NCI-H446 (cell line): ENCODE measurements around the gene MRPL33.

Source experiments
- DNase-seq, 2 experiments: peaks; one replicate each; lab custom pipeline; 2025; lab: John Stamatoyannopoulos, UW

Gene MRPL33

DNA sequence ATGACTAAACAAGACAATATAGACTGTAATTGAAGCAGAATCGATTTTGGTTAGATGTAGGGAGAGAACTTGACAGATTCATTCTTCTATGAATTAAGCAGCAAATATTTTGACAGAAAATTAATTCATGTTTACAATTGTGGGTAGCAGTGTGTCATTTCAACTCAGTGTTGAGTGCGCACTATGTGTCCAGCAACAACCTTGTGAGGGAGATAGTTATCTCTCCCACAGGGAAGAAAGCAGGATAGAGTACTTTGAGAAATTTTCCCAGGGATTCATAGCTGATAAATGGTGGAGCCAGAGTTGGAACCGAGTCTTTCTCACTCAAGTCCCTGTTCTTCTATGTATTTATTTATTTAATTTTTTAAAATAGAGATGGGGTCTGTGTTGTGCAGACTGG is 5.2 kb downstream of the MRPL33 start:
- DNase-seq = no peak

DNA sequence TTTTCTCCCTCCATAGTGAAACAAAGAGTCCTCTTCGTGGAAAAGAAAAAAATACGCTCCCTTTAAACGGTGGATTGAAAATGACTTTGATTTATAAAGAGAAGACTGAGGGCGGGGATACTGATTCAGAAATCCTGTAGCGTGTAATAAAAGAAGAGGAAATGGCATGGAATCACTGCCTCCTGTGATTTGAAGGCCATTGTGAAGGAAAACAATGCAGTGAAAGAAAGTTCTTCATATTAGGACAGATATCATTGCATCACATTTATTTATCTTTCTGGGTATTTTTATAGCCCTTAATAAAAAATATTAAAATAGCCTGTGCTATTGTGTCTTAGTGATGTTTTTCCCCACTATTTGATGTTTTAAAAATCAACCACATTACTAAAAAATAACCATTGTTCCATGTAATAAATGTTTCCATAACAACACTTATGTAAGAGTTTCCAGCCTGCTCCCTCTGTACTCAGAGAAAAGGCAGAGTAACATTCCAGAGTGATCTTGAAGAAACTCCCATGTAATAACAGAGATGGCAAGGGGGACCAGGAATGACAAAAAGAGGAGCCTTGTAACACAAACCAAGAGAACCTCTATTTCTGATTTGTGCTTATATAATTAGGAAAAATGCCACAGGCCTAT is 8.0 kb downstream of the MRPL33 start:
- no peak for DNase-seq

DNA sequence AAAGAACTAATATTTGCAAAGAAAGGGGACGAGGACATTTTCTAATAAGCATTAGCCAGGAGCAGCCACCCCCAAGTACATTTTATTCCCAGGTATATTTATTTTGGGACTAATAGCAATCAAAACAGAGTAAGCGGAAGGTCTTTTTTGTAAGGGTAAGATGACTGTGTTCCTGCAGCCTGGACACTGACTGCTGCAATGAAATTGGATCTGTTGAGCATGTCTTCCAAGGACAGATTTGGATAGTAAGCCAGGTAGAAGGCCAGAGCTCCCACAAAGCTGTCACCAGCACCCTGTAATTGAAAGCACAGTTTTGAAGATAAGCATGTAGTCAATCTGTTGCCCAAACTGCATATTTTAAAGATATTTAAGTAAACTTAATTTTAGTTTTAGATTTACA is 10.0 kb downstream of the MRPL33 start:
- DNase-seq = no peak

DNA sequence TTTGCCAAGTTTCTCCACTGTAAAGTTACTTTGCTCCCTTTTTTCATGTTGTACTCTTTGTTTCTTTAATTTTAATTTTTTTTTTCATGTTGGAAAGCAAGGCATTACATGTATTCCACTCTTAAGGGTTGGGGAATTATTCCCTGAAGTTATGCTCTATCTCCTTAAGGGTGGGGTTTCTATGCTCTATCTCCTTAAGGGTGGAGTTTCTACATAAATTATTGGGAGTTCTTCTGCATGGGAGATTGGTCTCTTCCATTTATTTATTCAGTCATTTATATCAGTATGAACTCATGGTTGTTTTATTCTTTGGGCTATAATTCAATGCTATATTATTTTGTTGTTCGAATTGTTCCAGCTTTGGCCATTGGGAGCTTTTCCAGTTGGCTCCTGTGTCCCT is 11.2 kb downstream of the MRPL33 start:
- DNase-seq = no peak

DNA sequence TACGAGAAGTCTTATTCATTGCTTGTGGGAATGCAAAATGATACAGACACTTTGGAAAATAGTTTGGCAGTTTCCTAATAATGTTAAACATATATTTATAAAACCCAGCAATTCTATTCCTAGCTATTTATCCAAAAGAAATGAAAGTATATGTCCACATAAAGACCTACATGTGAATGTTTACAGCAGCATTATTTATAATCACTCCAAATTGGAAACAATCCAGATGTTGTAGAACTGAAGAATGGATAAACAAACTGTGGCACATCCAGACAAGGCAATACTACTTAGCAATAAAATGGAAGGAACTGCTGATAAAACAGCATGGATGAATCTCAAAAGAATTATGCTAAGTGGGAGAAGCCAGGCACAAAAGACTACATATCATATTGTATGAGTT is 19.3 kb downstream of the MRPL33 start:
- no peak for DNase-seq

DNA sequence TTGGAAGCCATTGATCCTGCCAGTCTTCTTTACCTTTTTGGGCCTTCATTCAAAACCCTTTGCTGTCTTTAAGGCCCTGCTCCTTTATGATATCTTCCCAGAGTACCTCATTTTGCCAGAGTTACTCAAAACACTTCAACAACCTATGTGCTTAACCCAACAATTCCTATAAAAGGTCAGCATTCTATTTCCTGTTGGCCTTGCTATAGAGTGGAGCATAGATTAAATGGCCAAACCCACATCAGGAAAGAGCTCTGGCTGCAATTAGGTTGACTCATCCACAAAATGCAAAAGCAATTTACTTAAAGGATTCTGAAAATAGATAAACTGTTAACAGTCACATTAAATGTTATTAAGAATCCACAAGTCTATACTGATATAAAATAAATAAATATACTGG is 21.2 kb downstream of the MRPL33 start:
- no peak for DNase-seq

DNA sequence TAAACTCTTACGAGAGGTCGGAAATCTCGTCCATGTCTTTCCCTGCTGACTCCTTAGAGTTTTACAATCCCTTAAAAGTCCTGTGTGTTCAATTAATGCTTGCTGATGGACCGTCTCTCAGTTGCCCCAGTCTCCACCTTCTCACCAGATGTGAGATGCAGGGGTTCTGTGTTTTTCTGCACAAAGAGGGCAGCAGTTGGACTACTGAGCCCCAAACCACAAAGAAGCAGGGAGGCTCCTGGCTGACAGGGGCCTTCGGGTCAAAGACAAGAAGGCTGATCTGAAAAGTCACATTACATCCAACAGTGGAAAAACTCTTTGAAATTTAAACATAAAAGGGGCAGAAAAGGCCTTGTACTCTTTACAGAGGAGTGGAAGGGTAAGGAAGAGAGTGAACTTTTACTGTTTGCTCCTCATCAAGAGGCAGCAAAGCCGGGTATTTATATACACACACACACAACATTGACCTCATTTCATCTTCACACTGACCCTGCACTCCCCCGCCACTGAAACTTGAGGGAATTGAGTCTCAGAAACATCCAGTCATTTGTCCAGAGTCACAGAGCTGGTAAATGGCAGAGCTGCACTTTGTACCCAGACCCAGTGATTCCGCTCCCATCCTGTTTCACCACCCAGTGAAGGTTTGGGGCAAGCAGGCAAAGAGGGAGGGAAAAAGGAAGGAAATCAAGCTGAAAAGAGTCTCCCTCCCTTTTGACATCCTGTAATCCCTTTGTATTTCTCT is 23.7 kb downstream of the MRPL33 start:
- no peak for DNase-seq

DNA sequence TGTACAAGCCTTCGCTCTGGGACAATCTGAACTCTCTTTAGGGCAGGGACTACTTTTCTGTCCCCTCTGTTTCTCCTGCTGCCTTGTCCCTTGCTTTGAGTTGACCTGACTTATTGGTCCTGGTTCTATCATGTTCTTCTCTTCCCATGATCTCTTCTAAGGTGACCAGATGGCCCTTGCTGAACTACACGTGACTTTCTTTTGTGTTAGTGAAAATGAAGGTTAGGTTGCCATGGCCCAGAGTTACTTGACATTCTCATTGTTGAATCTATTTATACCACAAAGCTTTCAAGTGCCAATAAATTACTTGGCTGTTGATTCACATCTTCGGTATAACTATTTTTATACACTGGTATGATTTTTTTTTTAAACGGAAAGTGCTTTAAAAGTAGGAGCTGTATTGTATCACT is 24.4 kb downstream of the MRPL33 start:
- no peak for DNase-seq

DNA sequence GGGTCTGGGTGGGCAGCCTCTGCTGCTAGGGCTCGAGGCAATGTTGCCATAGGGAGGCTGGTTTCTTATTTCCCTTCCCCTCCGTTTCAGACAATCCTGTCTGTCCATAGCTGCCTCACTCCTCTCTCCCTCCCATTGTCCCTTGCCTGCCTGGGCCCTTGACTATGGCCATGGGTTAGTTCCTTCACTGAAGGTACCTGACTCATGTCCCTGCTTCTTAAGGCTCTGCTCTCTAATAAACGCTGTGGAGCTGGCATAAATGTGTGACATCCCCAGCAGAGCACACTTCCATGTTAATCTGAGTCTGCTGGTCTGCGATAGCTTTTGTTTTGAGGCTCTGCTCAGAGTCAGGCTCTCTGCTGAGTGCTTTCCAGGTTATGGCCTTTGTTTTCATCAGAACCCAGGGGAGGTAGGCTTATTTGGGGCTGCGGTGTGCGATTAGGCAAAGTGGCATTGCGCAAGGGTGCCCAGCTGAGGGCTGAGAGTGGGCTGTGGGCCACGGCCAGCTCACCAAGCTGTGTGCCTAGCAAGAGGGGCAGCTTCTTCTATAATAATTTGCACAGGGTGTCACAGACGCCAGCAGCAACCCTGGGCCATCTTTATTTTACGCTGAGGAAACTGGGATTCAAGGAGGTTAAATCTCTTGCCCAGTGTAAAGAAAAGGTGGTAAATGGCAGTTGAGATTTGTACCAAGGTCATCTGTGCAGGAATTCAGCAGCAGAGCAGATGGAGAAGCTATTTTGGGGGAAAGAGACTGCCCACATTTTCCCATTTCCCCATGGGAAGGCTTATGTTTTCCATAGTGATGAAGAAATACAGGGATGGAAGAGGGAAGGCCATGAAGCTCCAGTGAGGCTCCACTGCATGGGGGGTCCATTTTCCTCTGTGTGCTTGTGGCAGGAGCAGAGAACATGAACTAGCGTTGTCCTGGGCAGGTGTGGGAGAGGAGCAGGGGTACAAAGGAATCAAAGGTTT is 25.6 kb downstream of the MRPL33 start:
- no peak for DNase-seq

DNA sequence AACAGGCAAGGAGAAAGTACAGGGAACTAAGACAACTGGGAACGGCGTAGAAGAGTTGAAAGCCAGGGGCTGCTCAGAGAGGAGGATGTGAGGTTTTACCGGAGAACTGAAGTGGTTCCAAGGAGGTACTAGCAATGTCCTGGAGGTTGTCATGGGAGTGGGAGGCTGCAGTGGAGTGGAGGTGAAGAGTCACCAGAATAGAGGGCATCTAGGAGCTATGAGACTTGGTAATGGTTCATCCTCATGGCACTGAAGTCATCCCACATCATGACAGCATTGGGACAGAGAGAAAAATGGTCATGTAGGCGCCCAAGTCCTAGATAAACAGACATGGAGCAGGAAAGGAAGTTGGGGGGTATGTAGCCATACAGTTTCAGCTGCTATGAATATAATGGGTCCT is 26.3 kb downstream of the MRPL33 start:
- no peak for DNase-seq

DNA sequence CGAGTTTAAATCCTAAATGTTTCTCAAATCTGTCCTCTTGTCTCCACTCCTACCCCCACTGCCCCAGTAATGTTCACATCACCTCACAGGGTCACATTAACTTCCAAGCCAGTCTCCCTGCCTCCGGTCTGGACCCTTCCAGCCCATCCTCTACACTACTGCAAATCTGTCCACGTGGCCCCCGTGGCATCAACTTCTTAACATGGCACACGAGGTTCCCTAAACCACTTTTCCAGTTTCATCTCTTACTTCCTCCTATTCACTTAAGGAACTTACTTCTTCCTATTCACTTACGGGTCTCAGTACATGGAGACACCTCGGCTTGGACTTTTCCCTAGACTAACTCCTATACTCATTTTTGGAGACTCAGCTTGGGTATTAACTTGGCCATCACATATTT is 27.0 kb downstream of the MRPL33 start:
- DNase-seq = no peak

DNA sequence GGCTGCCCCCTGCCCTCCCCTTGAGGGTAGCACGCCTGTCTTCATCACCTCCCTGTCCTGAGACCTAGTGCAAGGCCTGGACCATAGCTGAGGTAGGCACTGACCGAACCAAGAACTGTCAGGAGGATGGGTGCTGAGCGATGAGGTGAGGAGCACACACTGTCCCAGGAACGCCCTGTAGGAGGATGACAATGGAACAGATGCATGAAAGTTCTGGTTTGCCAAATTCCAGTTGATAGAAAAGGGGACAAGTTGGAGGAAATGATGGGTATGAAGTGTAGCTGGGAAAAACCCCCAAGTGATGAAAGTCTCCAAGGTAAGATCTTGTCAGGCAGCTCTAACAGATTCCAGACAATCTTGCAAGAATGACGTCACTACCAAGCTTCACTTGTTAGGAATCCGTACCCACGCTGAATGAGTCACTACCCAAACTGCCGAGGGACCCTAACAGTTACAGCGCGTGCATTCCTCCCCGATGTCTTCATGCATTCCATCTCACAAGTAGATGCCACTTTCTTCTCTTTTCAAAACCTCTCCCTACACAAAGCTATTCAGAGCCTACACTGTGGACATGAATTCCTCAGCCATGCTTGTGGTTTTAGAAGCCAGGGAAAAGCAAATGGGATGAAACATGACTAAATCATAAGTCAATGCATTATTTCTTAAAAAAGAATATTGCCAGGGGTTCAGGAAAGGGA is 27.6 kb downstream of the MRPL33 start:
- no peak for DNase-seq

DNA sequence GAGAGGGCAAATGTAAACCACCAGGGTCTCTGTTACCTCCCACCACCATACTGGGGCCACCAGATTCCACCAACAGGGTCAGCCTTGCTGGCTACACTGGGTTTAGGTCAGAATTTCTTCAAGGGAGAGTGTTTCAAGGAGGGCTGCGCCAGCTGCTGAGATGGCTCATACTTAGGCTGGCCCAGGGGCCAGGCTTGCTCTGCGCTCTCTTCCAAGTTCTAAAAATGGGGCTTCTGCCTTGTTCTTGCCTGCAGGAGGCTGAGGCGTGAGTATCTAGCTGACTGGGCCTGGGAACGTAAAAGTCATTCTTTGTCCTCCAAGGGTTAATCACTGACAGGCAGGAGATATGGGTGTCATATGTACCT is 28.1 kb downstream of the MRPL33 start:
- DNase-seq = no peak

DNA sequence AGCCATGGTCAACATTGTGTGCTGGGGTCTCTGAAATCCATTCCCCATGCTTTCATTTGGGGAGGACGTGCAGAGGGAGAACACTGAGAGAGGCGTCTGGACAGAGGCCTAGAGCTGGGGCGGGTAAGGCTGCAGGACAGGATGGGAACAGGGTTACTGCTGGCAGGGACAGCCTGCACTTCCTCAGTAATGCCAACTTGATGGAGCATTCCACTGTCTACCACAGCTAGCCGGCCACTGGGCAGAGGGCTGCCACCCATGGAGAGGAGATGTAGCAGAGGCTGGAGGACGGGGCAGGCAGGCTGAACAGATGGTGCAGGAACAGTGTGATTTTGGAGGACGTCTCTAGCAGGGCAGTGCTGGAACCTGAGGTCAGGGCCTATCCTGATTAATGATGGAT is 29.3 kb downstream of the MRPL33 start:
- no peak for DNase-seq

DNA sequence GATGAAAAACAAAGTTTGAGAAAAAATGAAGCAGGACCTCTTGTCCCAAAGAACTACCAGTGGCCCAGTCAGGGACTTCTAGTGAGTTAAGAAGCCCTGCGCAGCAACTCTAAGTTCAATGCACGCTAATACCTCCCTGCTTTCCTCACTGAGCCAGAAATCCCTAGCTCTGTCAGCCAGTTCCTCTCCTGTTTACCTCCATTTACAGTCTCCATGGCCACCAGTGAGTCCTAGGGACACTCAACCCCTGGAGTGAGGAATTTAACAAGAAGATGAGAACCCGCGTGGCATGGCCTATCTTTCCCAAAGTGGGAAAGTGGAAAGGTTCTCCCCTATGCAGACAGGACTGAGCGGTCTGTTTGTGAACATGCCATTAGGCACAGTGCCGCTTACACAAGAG is 31.0 kb downstream of the MRPL33 start:
- no peak for DNase-seq

DNA sequence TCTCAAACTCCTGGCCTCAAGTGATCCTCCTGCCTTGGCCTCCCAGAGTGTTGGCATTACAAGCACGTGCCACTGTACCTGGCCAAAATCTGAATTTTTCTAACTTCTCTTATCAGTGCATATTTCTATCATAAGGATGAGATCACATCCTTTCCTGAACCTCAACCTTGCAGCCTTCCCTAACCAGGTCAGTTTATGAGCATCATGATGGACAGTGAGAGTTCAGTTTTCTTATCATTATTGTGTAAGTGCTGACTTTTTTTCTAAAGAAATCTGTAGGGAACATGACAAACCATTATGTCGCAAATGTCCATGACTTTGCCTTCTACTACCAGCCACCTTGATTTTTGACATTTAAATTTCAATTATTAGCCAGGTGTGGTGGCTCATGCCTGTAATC is 31.5 kb downstream of the MRPL33 start:
- no peak for DNase-seq

DNA sequence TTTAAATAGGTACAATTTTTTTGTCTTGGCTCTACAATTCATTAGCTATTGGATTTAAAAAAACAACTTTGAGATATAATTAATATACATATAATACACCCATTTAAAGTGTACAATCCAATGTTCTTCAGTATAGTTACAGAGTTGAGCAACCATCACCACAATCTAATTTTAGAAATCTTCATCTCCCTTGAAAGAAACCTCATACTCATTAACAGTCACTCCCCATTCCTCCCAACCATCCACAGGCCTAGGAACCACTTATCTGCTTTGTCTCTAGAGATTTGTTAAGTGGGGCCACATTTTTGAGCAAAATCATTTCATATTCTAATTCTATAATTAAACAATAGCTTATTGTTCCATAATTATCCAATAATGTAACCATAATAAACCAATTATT is 32.6 kb downstream of the MRPL33 start:
- DNase-seq = no peak

DNA sequence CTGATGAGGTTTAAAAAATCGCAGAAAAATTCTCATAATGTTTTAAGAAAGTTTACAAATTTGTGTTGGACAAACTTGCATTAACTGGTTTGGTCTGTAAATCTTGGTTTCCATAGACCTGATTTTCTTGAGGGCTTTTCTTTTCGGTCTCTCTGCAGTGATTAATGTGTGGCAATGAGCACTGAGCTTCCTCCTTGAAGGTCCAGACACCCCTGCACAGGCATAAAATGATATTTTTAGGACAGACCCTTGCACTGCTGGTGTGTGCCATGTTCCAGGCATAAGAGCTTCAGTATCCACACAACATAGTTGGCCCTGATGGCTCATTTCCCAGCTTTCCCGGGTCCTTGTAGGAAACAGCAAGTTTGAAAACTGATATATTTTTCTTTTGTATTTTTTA is 33.7 kb downstream of the MRPL33 start:
- no peak for DNase-seq

DNA sequence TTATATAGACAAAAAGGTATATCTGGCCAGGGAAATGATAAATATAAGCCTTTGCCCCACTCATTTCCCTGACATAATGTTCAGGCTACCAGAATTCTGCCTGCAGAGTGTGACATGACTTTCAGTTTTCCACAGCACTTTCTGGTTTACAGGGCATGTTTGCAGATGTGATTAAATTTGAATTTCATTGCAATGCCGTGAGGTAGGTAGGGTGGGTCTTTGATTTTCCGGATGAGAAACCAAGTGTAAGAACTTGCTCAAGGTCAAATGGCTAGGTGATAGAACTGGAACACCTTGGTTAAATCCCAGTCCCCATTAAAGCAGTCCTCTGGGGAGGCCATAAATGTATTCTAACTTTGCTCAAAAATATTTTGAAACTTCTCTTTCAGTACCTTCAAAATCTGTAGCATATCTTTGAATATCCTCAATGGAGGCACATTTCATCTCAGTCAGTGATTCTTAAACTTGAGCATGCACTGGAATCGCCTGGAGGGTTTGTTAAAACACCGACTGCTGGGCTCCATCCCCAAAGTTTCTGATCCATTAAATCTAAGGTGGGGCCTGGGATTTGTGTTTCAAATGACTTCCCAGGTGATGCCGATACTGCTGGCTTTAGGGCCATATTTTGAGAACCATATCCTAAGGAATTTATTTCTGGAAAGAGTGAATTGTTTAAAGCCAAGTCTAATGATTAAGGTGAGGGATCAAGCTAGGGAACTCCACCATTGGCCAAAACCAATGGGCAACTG is 35.0 kb downstream of the MRPL33 start:
- no peak for DNase-seq

DNA sequence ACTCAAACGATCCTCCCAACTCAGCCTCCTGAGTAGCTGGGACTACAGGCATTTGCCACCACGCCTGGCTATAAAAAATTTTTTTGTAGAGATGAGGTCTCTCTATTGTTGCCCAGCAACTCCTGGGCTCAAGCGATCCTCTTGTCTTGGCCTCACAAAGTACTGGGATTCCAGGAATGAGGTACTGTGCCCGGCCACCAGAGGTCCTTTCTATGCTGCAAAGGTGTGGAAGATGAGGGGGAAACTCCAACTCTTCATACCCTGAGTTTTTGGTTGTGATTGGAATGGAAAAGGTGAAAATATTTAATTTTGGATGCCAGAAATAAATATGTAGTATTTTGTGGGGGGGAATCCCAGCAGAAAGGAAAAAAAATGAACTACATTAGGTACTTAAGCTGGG is 36.0 kb downstream of the MRPL33 start:
- peak in 1 of 2 experiments; percentile 32 for DNase-seq

DNA sequence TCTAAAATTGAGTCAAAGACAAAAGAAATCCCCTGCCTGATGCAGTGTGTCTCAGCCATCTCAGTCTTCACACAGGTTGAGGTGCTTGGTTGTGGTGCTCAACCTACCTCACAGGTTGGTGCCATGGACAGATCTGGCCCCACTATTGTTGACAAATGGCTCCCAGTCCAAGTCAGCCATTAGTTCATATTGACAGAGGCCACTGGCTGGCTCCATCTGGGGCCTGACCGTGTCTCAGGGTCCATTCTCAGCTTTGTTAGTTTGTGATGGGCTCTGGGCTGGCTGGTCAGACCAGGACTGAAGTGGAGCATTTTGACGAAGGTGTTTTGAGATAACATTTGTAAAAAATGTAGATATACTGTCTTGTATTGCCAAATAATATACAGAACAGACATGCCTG is 36.9 kb downstream of the MRPL33 start:
- no peak for DNase-seq

DNA sequence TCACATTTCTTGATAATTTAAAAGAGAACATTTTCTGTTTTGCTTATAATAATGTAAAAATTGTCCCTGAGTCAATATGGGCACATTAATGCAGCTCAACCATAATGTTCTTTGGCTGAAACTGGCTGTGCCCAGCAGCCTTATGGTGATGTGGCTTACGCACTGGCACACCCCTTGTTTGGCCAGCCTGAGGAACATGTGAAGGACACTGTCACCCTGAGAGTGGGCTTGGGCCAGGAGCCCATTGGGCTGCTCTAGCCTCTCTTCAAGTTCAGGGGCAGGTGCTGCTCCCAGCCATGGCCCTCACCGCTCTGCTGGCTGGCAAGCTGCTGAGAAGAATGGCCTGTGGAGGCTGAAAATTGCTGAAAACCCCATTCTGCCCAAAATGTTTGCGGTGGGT is 37.5 kb downstream of the MRPL33 start:
- DNase-seq = no peak
